ENCODE data around the gene RACGAP1. TPM values are rescaled to one million over a fixed set of nuclear protein-coding genes. Genes with fewer than 3 reads are reported as not detected.

The RACGAP1 gene
- total and polyA plus RNA-seq, 2 of the 4 experiments (the other 2 are of a cell fraction): 37.9 to 110 TPM

DNA sequence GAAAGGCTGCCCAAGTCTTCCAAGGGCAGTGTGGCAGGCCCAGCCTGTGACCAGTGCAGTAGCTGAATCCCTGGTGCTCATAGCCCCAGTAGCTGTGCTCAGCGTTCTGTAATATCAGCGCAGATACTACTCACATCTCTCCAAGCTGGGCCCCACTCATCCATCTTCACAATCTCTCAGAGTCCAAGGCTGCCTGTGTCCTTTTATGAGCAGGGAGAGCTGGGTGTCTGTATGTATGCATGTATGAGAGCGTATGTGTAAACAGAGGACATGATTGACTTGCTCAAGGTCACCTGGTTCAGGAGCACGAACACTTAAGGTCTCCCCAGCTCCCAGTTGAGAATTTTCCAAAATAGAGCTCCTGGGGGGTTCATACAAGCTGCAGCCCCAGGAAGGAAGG, 47.2 kb downstream of the RACGAP1 start:
- Histone ChIP-seq H2BK20ac (ENCODE audit: low read depth, low read length) (no peak overlapping the region), H3K4me1 (ENCODE audit: control insufficient read depth, insufficient read depth, low read length) (peaks cover 5% of the 10 kb centered on the region), H4K5ac (ENCODE audit: low read depth, low read length) (no peak overlapping the region), H3K79me1 (ENCODE audit: low read depth in 1 of 2, low read length in 2 of 2) (no peaks in the 10 kb centered on the region), H3K18ac (ENCODE audit: low read depth, low read length) (no peak overlapping the region), H3K23ac (ENCODE audit: low read depth, low read length) (no peak overlapping the region), H4K91ac (ENCODE audit: insufficient read depth, low read depth, low read length) (no peak overlapping the region), H2AK5ac (ENCODE audit: low read depth, low read length) (no peak overlapping the region), H3K4me2 (ENCODE audit: low read depth, low read length) (no peak overlapping the region), H3K4ac (ENCODE audit: low read depth, low read length) (no peak overlapping the region), H4K8ac (ENCODE audit: low read depth in 2 of 2, low read length in 2 of 2) (no peak overlapping the region), H4K20me1 (ENCODE audit: insufficient read depth, low read length) (no peaks in the 10 kb centered on the region), H2AK9ac (replicated peaks; ENCODE audit: low read depth, low read length, poor library complexity) (no peak overlapping the region), H2AFZ (replicated peaks; ENCODE audit: low read length, poor library complexity) (no peak overlapping the region), H3K4me3 (ENCODE audit: insufficient read depth, low read depth, low read length) (no peak overlapping the region), H3K27me3 (ENCODE audit: control insufficient read depth, insufficient read depth, low read length) (no peaks in the 10 kb centered on the region), H3K14ac (replicated peaks; ENCODE audit: low read depth, low read length) (no peak overlapping the region), H2BK15ac (ENCODE audit: low read depth, low read length) (no peak overlapping the region), H3K27ac (ENCODE audit: insufficient read depth, low read length) (no peak overlapping the region), H2BK120ac (ENCODE audit: low read depth, low read length) (no peak overlapping the region), H3K9me1 (ENCODE audit: insufficient read depth, low read length) (0 out of 2 replicates have a peak, but pooled peaks cover 5% of the 10 kb centered on the region), H3K56ac (ENCODE audit: extremely low read depth, insufficient read depth, low read length) (no peak overlapping the region), H3K36me3 (ENCODE audit: control insufficient read depth, insufficient read depth, low read length) (no peaks in the 10 kb centered on the region), H3K9ac (ENCODE audit: low read depth, low read length) (no peak overlapping the region), H3K9me3 (ENCODE audit: control insufficient read depth, insufficient read depth, low read length) (no peaks in the 10 kb centered on the region), H2BK5ac (ENCODE audit: low read depth, low read length, poor library complexity, severe bottlenecking) (no peak overlapping the region)
- in situ Hi-C loops (cut with MboI; ENCODE audit: low sequenced_read_pairs): loop anchor here (10.0 kb wide), 1 partner anchor 197 kb away; no protein-coding TSS in a partner anchor
- ATAC-seq (ENCODE audit: low read depth) (no peak), DNase-seq (no peak)
- dilution Hi-C loops (cut with HindIII; ENCODE audit: low sequenced_read_pairs, unreplicated experiment): no loop called here
- ChIA-PET CTCF (interaction anchor here (1.0 kb wide), 1 partner anchor 77 kb away, joined by 3 read pairs; no protein-coding TSS in a partner anchor), POLR2A (ENCODE audit: unreplicated experiment) (interaction anchor here (0.7 kb wide), 1 partner anchor 135 kb away, joined by 4 read pairs; no protein-coding TSS in a partner anchor)
- TF ChIP-seq RCOR1 (IDR thresholded peaks at IDR 0.05; ENCODE audit: insufficient replicate concordance, low read length) (no peak), CEBPB (IDR thresholded peaks at IDR 0.05; ENCODE audit: low read depth, low read length) (no peak)
- no TSS peak for BruUV-seq (replicated peaks)
- intact Hi-C loops (cut with micrococcal nuclease): no loop called here
- WGBS, 2 experiments (ENCODE audit: extremely low coverage in 2 of 2, insufficient read length in 1 of 2): 100% methylated on average over 1 of the region's 4 CpGs; no CpG with 5 or more reads in 1 of the 2 experiments

Measured in IMR-90 (cell line).